ENCODE results near the gene CFAP73. TPM values are rescaled to one million over a fixed set of nuclear protein-coding genes. Genes with fewer than 3 reads are reported as not detected.

CFAP73 gene
- total and polyA plus RNA-seq, 2 of the 8 experiments (the other 6 are each of a cell fraction or from before 2014, with no cell fraction given): 0.45 to 0.56 TPM

- TF ChIP-seq ZNF274 (IDR thresholded peaks at IDR 0.05; ENCODE audit: borderline replicate concordance, extremely low read depth, low read length) (no peak), BRCA1 (IDR thresholded peaks at IDR 0.05; ENCODE audit: low read depth, low read length) (no peak), SP2 (IDR thresholded peaks at IDR 0.05; ENCODE audit: low read length) (no peak)
Observed at GRCh38 chr12:113157218-113157859, 7.8 kb downstream of the CFAP73 start (continued).

All from H1 (cell line).